GM23248 (cell line): ENCODE data around the gene KIF3B. TPM values are rescaled to one million over a fixed set of nuclear protein-coding genes. Genes with fewer than 3 reads are reported as not detected.

Experiments used
- DNase-seq: peaks from one replicate; pipeline ENCODE4 v3.0.0-alpha.2; 2015
- H2AFZ ChIP-seq: fragments of 200-600 bp; sonication (generic); 2 replicates; pipeline ENCODE4 v1.6.1; 2016; ENCODE audit warnings: antibody characterized with exemption
- H3F3A ChIP-seq: fragments of 200-600 bp; sonication (generic); 2 replicates; pipeline ENCODE4 v1.6.1; 2016; ENCODE audit warnings: mild to moderate bottlenecking, antibody characterized with exemption, mixed run types; ENCODE audit not compliant: insufficient read depth
- H3K27ac ChIP-seq: fragments of 200-600 bp; sonication (generic); 2 replicates; pipeline ENCODE4 v1.5.1; 2016; ENCODE audit warnings: mild to moderate bottlenecking
- H3K27me3 ChIP-seq: fragments of 200-600 bp; sonication (generic); replicated peaks from 2 replicates; pipeline ENCODE4 v1.6.1; 2016; ENCODE audit warnings: mild to moderate bottlenecking; ENCODE audit not compliant: insufficient read depth
- H3K36me3 ChIP-seq: fragments of 200-600 bp; sonication (generic); 2 replicates; pipeline ENCODE4 v1.6.1; 2016; ENCODE audit warnings: low read depth, mild to moderate bottlenecking
- H3K4me1 ChIP-seq: fragments of 200-600 bp; sonication (generic); 2 replicates; pipeline ENCODE4 v1.6.1; 2016; ENCODE audit warnings: mild to moderate bottlenecking; ENCODE audit not compliant: insufficient read depth
- H3K4me2 ChIP-seq: fragments of 200-600 bp; sonication (generic); one replicate; pipeline ENCODE4 v1.6.1; 2016; ENCODE audit warnings: mild to moderate bottlenecking; ENCODE audit not compliant: unreplicated experiment
- H3K4me3 ChIP-seq: fragments of 200-600 bp; sonication (generic); 2 replicates; pipeline ENCODE4 v1.5.1; 2016; ENCODE audit warnings: mild to moderate bottlenecking
- H3K79me2 ChIP-seq: fragments of 200-600 bp; sonication (generic); 2 replicates; pipeline ENCODE4 v1.6.1; 2016; ENCODE audit warnings: mild to moderate bottlenecking; ENCODE audit not compliant: insufficient read depth
- H3K9ac ChIP-seq: fragments of 200-600 bp; sonication (generic); 2 replicates; pipeline ENCODE4 v1.6.1; 2016; ENCODE audit warnings: mild to moderate bottlenecking
- H3K9me2 ChIP-seq: fragments of 200-600 bp; sonication (generic); 2 replicates; pipeline ENCODE4 v1.6.1; 2016; ENCODE audit warnings: mixed run types, mild to moderate bottlenecking, moderate library complexity; ENCODE audit not compliant: insufficient read depth
- H3K9me3 ChIP-seq: fragments of 200-600 bp; sonication (generic); one replicate; pipeline ENCODE4 v1.6.1; 2017; ENCODE audit warnings: low read depth
- H4K20me1 ChIP-seq: fragments of 200-600 bp; sonication (generic); 2 replicates; pipeline ENCODE4 v1.6.0; 2016; ENCODE audit not compliant: insufficient read depth
- EZH2 ChIP-seq: fragments of 200-600 bp; sonication (generic); IDR thresholded peaks from 2 replicates; pipeline ENCODE4 v1.6.1; 2018; ENCODE audit warnings: antibody characterized with exemption, mild to moderate bottlenecking; ENCODE audit not compliant: insufficient read depth, poor library complexity, severe bottlenecking
- EZH2phosphoT487 ChIP-seq: fragments of 200-600 bp; sonication (generic); IDR thresholded peaks from 2 replicates; pipeline ENCODE4 v1.6.1; 2018; ENCODE audit warnings: antibody characterized with exemption, moderate library complexity, mild to moderate bottlenecking, low read depth; ENCODE audit not compliant: insufficient read depth
- WGBS, 2 experiments: methylation state at CpG; one replicate each; pipeline ENCODE4 v1.1.6; 2015 to 2017; ENCODE audit warnings: low lambda C conversion rate in 2 of 2, low coverage in 1 of 2; ENCODE audit errors: missing lambda C conversion rate in 2 of 2; 5-methylcytosine and 5-hydroxymethylcytosine counted together
- in situ Hi-C: fragments of 300-500 bp; cut with MboI; formaldehyde crosslinking; loops from 2 replicates; pipeline ENCODE4 v1.15.0; 2020
- polyA plus RNA-seq: library from polyadenylated mRNA; unstranded; fragments of >200 nt; fragmentation: Nextera tagmentation; extraction: Ambion mirVana; gene quantifications from 2 replicates; pipeline ENCODE4 v1.2.1, GENCODE V29; 2016
- total RNA-seq: library from RNA; depleted of rRNA; stranded (reverse); fragments of >200 nt; shearing (Covaris generic); gene quantifications from 2 replicates; pipeline ENCODE4 v1.2.3, GENCODE V29; 2014

KIF3B gene
- total and polyA plus RNA-seq, 2 experiments from 2014 or later, result 8.8 to 28.3 TPM

DNA sequence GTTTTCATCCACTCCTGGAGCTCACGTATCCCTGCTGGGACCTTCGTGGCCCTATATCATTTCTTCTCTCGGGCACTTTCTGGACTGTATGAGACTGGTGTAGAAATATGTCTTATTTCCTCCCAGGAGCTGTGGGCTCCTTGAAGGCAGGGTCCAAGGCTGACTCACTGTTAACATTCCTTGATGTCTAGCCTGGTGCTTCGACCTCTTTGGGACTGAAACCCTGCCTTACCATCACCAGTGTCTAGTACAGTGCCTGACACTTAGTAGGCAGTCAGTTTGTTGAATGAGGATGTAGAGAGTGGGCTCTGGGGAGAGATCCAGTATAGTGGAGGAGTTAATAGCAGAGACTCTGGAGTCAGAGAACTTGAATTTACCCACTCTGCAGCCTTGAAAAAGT, 46.2 kb upstream of the KIF3B start:
- no peak overlapping the region for H3K9ac ChIP-seq
- DNase-seq, result no peak
- H4K20me1 ChIP-seq, result no peaks in the 10 kb centered on the region
- no peak overlapping the region for H3K4me2 ChIP-seq
- H3K4me3 ChIP-seq, result no peak overlapping the region
- H3K36me3 ChIP-seq, result peaks cover 14% of the 10 kb centered on the region; the same call in 1 of the 2 replicates
- H2AFZ ChIP-seq, result no peak overlapping the region
- H3F3A ChIP-seq, result no peaks in the 10 kb centered on the region
- no peak overlapping the region for H3K27ac ChIP-seq
- TF ChIP-seq EZH2phosphoT487 (no peak), EZH2 (no peak)
- no peaks in the 10 kb centered on the region for H3K4me1 ChIP-seq
- no peaks in the 10 kb centered on the region for H3K79me2 ChIP-seq
- in situ Hi-C loops, result no loop called here
- WGBS, 2 experiments, result 98 to 99% methylated on average over 4 of the region's 4 CpGs
- no peaks in the 10 kb centered on the region for H3K9me3 ChIP-seq
- no peaks in the 10 kb centered on the region for H3K27me3 ChIP-seq
- no peaks in the 10 kb centered on the region for H3K9me2 ChIP-seq

DNA sequence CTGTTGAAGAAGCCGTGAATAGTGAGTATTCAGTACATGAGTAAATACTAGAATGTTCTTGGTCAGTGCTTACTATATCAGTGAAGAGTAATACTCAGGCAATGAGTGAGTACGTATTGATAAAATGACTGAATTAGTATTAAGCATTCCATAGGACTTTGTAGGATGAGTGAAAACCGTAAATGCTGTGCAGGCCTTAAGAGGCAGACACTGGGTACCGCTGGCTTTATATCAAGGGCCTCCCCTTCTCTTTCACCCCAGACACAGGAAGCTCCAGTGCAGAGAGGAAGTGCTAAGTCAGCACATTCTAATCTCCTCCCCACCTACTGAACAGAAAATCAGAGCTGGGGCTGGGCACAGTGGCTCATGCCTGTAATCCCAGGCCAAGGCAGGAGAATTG, 45.6 kb upstream of the KIF3B start:
- Histone ChIP-seq H3K9me3 (no peaks in the 10 kb centered on the region), H3K4me2 (no peak overlapping the region), H2AFZ (no peak overlapping the region), H3K9me2 (no peaks in the 10 kb centered on the region), H3F3A (no peaks in the 10 kb centered on the region), H3K4me1 (no peaks in the 10 kb centered on the region), H3K27ac (no peak overlapping the region), H3K4me3 (no peak overlapping the region), H3K9ac (no peak overlapping the region), H3K27me3 (no peaks in the 10 kb centered on the region), H3K79me2 (no peaks in the 10 kb centered on the region), H3K36me3 (peaks cover 14% of the 10 kb centered on the region; the same call in 1 of the 2 replicates), H4K20me1 (no peaks in the 10 kb centered on the region)
- TF ChIP-seq EZH2phosphoT487, result no peak
- no peak for TF ChIP-seq EZH2
- 96 to 97% methylated on average over 4 of the region's 4 CpGs for WGBS, 2 experiments
- no peak for DNase-seq
- in situ Hi-C loops, result no loop called here

DNA sequence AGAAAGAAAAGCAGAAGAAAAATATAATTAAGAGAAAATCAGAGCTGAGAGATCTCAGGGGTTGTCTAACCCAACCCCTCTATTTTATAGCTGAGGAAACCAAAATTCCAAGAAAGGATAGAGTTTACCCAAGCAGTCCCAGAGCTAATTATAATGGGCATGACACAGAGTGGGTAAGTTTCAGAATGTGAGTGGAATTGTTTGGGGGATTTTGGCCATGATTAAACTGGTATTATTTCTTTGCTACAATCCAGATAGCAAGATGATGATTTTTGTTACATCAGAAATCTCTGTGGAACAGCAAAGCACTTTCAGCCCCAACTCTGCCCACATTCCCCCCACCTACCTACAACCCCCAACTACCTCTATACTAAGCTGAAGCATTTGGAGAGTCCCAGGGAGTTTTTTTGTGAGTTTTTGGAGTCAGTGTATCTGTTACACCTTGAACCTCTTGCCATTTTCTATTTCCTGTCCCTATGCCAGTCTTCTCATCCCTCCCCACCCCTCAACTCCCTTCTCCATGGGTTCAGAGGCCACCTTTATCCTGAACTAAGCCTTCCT, 45.0 kb upstream of the KIF3B start:
- Histone ChIP-seq H3K9ac (no peak overlapping the region), H3K79me2 (no peaks in the 10 kb centered on the region), H3K9me2 (no peaks in the 10 kb centered on the region), H4K20me1 (no peaks in the 10 kb centered on the region), H3K4me3 (no peak overlapping the region), H3K27ac (no peak overlapping the region), H3K4me1 (no peaks in the 10 kb centered on the region), H3F3A (no peaks in the 10 kb centered on the region), H3K36me3 (peaks cover 14% of the 10 kb centered on the region; the same call in 1 of the 2 replicates), H2AFZ (no peak overlapping the region), H3K4me2 (no peak overlapping the region), H3K27me3 (no peaks in the 10 kb centered on the region), H3K9me3 (no peaks in the 10 kb centered on the region)
- TF ChIP-seq EZH2 (no peak), EZH2phosphoT487 (no peak)
- DNase-seq, result no peak
- in situ Hi-C loops, result no loop called here

DNA sequence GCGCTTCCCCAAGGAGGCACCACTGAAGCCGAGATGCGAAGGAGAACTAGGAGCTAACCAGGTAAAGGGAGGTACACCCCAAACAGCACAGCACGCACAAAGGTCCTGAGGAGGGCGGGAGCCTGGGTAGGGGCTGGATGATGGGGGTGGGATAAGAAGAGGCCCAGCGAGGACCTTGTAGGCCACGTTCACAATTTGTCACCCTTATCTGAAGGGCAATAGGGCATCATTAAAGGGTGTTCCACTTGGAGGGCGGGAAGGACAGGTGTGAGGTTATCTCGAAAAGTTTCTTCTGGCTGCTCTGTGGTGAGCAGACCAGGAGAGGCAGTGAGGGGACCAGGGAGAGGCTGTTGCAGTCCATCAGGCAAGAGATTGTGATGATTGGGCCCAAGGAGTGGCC, 44.2 kb upstream of the KIF3B start:
- Histone ChIP-seq H3K4me1 (no peaks in the 10 kb centered on the region), H3K9me2 (no peaks in the 10 kb centered on the region), H3K36me3 (peaks cover 14% of the 10 kb centered on the region; the same call in 1 of the 2 replicates), H3K4me2 (no peak overlapping the region), H3K9me3 (no peaks in the 10 kb centered on the region), H3K27me3 (no peaks in the 10 kb centered on the region), H3K79me2 (no peaks in the 10 kb centered on the region), H3K9ac (no peak overlapping the region), H3K4me3 (no peak overlapping the region), H3K27ac (no peak overlapping the region), H3F3A (no peaks in the 10 kb centered on the region), H2AFZ (no peak overlapping the region), H4K20me1 (no peaks in the 10 kb centered on the region)
- 97 to 98% methylated on average over 9 of the region's 9 CpGs for WGBS, 2 experiments
- DNase-seq, result no peak
- in situ Hi-C loops, result no loop called here
- no peak for TF ChIP-seq EZH2phosphoT487
- no peak for TF ChIP-seq EZH2
